WERI-Rb-1 (cell line): ENCODE results near the gene EXOC3L2.
A peak's percentile ranks its signal among the peaks of the same experiment; 100 is the strongest.

ENCODE experiments used
- DNase-seq: peaks from one replicate; pipeline ENCODE4 v3.0.0-alpha.2; 2020
- H3K27ac ChIP-seq: fragments of 250-450 bp; sonication (Bioruptor Pico); 2 replicates; pipeline ENCODE4 v1.5.1; 2020; ENCODE audit warnings: mild to moderate bottlenecking, moderate library complexity
- H3K27me3 ChIP-seq: fragments of 250-450 bp; sonication (Bioruptor Pico); 2 replicates; pipeline ENCODE4 v1.5.1; 2021; ENCODE audit warnings: mild to moderate bottlenecking, low read depth, moderate library complexity; ENCODE audit not compliant: insufficient read depth, severe bottlenecking
- H3K36me3 ChIP-seq: fragments of 250-450 bp; sonication (Bioruptor Pico); 2 replicates; pipeline ENCODE4 v1.5.1; 2020; ENCODE audit warnings: mild to moderate bottlenecking, moderate library complexity
- H3K4me3 ChIP-seq: 2 replicates; pipeline ENCODE4 v1.5.1; 2011; ENCODE audit warnings: low read depth, mild to moderate bottlenecking, control low read depth, low read length
- H3K9me3 ChIP-seq: fragments of 250-450 bp; sonication (Bioruptor Pico); 2 replicates; pipeline ENCODE4 v1.5.1; 2021; ENCODE audit warnings: mild to moderate bottlenecking, moderate library complexity; ENCODE audit not compliant: severe bottlenecking
- TF ChIP-seq, protein P1 (sequence below): IDR thresholded peaks from 2 replicates; pipeline ENCODE4 v1.5.1; 2011; ENCODE audit warnings: low read depth, mild to moderate bottlenecking, control low read depth, inconsistent platforms, low read length

The EXOC3L2 gene

DNA sequence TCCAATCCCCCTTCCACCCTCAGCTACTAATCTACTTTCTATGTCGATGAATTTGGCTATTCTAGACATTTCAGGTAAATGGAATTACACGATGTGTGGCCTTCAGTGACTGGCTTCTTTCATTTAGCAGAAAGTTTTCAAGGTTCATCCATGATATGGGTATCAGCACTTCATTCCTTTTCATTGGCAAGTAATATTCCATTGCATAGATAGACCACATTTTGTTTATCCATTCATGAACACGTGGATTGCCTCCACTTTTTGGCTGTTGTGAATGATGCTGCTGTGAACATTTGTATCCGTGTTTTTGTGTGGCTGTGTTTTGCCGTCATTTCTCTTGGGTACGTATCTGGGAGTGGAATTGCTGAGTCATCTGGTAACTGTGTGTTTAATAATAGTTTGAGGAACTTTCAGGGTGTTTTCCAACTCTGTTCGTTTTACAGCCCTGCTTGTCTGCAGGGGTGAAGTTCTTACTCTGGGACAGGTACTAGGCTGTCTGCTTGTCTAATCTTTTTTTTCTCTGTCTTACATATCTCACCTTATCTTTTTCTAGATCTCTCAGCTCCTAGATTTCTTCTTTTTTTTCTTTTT lies 38.3 kb upstream of the EXOC3L2 start:
- Histone ChIP-seq H3K4me3 (no peak overlapping the region), H3K27me3 (no peaks in the 10 kb centered on the region), H3K36me3 (peaks cover 20% of the 10 kb centered on the region), H3K27ac (no peak overlapping the region), H3K9me3 (no peaks in the 10 kb centered on the region)
- DNase-seq, result no peak
- TF ChIP-seq, protein P1, sequence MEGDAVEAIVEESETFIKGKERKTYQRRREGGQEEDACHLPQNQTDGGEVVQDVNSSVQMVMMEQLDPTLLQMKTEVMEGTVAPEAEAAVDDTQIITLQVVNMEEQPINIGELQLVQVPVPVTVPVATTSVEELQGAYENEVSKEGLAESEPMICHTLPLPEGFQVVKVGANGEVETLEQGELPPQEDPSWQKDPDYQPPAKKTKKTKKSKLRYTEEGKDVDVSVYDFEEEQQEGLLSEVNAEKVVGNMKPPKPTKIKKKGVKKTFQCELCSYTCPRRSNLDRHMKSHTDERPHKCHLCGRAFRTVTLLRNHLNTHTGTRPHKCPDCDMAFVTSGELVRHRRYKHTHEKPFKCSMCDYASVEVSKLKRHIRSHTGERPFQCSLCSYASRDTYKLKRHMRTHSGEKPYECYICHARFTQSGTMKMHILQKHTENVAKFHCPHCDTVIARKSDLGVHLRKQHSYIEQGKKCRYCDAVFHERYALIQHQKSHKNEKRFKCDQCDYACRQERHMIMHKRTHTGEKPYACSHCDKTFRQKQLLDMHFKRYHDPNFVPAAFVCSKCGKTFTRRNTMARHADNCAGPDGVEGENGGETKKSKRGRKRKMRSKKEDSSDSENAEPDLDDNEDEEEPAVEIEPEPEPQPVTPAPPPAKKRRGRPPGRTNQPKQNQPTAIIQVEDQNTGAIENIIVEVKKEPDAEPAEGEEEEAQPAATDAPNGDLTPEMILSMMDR, result no peak

- H3K27ac ChIP-seq, result no peak overlapping the region
- TF ChIP-seq, protein P1, result no peak
- H3K4me3 ChIP-seq, result no peak overlapping the region
- no peaks in the 10 kb centered on the region for H3K27me3 ChIP-seq
- H3K36me3 ChIP-seq, result peaks cover 35% of the 10 kb centered on the region
- no peak for DNase-seq
- H3K9me3 ChIP-seq, result no peaks in the 10 kb centered on the region
Observed at GRCh38 chr19:45280471-45280961, 35.3 kb upstream of the EXOC3L2 start.

DNA sequence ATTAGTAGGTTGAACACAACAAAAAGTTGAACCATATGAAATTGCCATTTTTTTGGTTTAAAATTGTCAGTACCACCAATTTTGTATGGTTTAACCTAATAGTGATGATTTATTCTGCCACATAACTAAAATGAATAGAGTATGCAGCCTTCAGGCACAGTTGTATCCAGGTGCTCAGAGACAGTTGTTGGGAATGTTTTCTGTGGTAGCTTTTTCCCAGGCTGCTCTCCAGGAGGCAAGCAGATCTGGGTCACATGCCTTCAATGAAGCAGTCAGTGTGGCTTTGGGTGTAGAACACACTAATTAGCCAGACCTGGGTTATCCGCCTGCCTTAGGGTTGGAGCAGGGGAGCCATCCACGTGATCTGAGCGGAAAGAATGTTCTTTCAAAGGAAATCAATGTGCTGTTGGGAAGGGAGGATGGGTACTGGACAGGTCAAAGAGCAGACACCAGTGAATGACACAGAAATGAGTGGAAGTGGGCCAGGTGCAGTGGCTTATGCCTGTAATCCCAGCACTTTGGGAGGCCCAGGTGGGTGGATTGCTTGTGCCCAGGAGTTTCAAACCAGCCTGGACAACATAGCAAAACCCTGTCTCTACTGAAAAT lies 34.5 kb upstream of the EXOC3L2 start:
- Histone ChIP-seq H3K27me3 (no peaks in the 10 kb centered on the region), H3K4me3 (no peak overlapping the region), H3K27ac (no peak overlapping the region), H3K9me3 (no peaks in the 10 kb centered on the region), H3K36me3 (peaks cover 36% of the 10 kb centered on the region)
- TF ChIP-seq, protein P1, result no peak
- no peak for DNase-seq

DNA sequence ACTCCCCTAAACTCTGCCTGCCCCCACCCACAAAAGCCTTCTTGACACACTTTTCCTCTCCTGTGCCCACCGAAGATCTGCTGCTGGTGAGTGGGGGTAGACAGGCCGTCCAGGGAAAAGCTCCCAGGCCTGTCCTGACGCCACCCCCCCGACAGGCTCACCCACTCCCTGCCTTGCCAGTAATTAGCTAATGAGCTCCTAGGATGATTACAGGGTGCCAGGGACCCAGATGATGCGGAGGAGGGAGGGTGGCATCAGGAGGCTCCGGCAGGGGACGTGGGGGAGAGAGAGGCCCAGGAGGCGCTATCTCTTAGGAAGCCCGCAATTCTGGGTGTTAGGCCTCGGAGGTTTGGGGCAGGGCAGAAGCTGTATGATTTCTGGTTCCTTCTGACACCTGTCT lies 32.9 kb upstream of the EXOC3L2 start:
- TF ChIP-seq, protein P1, result no peak
- H3K4me3 ChIP-seq, result no peak overlapping the region
- no peaks in the 10 kb centered on the region for H3K27me3 ChIP-seq
- H3K9me3 ChIP-seq, result no peaks in the 10 kb centered on the region
- DNase-seq, result no peak
- H3K36me3 ChIP-seq, result peaks cover 43% of the 10 kb centered on the region
- H3K27ac ChIP-seq, result no peak overlapping the region

GRCh38 chr19:45276284-45276687 lies 31.1 kb upstream of the EXOC3L2 start:
- Histone ChIP-seq H3K9me3 (no peaks in the 10 kb centered on the region), H3K36me3 (peaks cover 49% of the 10 kb centered on the region), H3K27me3 (no peaks in the 10 kb centered on the region), H3K27ac (peak overlapping the region; percentile 18; the same call in 1 of the 2 replicates), H3K4me3 (no peak overlapping the region)
- TF ChIP-seq, protein P1, result no peak
- DNase-seq, result no peak
